Activated naive CD8-positive, alpha-beta T cell treated with anti-CD3 and anti-CD28 coated beads for 36 hours (primary cell): Measurements from ENCODE around the gene CAMKMT. TPM values are rescaled to one million over a fixed set of nuclear protein-coding genes. Genes with fewer than 3 reads are reported as not detected.

ENCODE experiments used
- DNase-seq: peaks from one replicate; pipeline ENCODE4 v3.0.0; 2021
- H3K27ac Mint-ChIP-seq: one replicate; pipeline ENCODE4 v1.8.0; 2022; ENCODE audit warnings: mild to moderate bottlenecking, moderate library complexity, mixed read lengths
- H3K27me3 Mint-ChIP-seq: one replicate; pipeline ENCODE4 v1.8.0; 2022; ENCODE audit warnings: mild to moderate bottlenecking, mixed read lengths
- H3K36me3 Mint-ChIP-seq: one replicate; pipeline ENCODE4 v1.8.0; 2021; ENCODE audit warnings: mild to moderate bottlenecking, mixed read lengths
- H3K4me1 Mint-ChIP-seq: one replicate; pipeline ENCODE4 v1.8.0; 2021; ENCODE audit warnings: mixed read lengths
- H3K4me3 Mint-ChIP-seq: one replicate; pipeline ENCODE4 v1.8.0; 2022; ENCODE audit warnings: mild to moderate bottlenecking, moderate library complexity, mixed read lengths
- H3K9me3 Mint-ChIP-seq: one replicate; pipeline ENCODE4 v1.8.0; 2022; ENCODE audit warnings: mixed read lengths
- total RNA-seq, 2 experiments: library from RNA; stranded (reverse); gene quantifications; one replicate each; pipeline ENCODE4 v1.2.3, GENCODE V29; 2021

The CAMKMT gene
- total RNA-seq, 2 experiments from 2014 or later = 10.0 to 11.8 TPM

DNA sequence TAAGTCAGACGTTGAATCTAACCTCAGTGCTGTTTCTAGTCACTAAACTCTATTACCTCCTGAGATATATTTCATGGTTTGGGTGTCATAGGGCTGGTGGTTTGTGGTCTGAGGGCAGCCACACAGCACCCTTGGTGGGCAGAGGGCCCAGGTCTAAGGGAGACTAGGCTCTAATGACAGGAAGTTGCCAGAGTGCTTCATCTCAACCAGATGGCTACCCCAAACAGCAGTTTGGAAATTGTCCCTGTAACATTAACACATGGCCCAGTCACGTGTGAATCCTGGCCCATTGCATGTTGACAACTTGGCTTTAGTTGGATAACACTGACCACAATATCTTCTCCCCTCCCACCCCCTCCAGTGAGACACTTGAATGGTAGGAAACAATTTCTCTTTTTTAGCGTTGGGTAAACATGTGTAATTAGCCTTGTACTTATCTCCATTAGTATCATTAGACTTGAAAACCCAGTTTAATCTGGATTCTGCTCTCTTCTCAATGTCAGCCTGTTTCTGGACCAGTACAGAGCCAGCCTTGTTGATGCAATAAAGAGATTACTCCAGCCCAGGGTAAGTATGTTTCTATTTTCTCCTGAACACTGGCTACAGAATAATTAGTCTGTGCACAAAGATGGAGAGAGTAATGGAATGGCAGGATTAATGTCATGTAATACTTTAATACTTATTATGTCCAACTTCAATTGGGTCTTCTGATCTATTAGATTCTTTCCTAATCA is 392.0 kb downstream of the CAMKMT start:
- no peaks in the 10 kb centered on the region for H3K27me3 Mint-ChIP-seq

GRCh38 chr2:44758591-44758990 is 396.8 kb downstream of the CAMKMT start:
- no peaks in the 10 kb centered on the region for H3K27me3 Mint-ChIP-seq
- H3K27ac Mint-ChIP-seq = no peak overlapping the region
- no peak for DNase-seq
- no peaks in the 10 kb centered on the region for H3K36me3 Mint-ChIP-seq
- no peaks in the 10 kb centered on the region for H3K9me3 Mint-ChIP-seq
- H3K4me3 Mint-ChIP-seq = no peak overlapping the region
- H3K4me1 Mint-ChIP-seq = peaks cover 1% of the 10 kb centered on the region

More for the DNA sequence above, 392.0 kb downstream of the CAMKMT start:
- no peak overlapping the region for H3K4me3 Mint-ChIP-seq
- H3K36me3 Mint-ChIP-seq = peaks cover 11% of the 10 kb centered on the region
- no peak overlapping the region for H3K27ac Mint-ChIP-seq
- DNase-seq = peak; percentile 36
- H3K9me3 Mint-ChIP-seq = no peaks in the 10 kb centered on the region
- peaks cover 4% of the 10 kb centered on the region for H3K4me1 Mint-ChIP-seq

DNA sequence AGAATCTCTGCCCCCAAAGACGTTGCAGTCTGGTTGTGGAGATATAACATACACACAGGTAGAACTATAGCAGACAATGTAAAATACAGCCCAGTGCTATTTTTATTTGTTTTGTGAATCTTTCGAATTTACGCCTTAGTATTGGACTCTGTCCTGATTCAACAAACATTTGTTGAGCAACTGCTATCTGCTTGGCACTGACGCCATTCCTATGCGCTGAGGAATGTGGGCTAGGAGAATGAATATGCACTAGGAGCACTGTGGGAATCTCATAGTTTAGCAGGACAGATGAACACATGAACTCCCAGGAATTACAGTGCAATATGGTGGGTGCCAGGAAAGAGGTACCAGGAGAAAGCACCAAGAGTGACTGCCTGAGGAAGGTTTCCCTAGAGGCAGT is 398.1 kb downstream of the CAMKMT start:
- H3K4me1 Mint-ChIP-seq = no peaks in the 10 kb centered on the region
- DNase-seq = no peak
- no peak overlapping the region for H3K27ac Mint-ChIP-seq
- H3K27me3 Mint-ChIP-seq = no peaks in the 10 kb centered on the region
- H3K36me3 Mint-ChIP-seq = no peaks in the 10 kb centered on the region
- no peak overlapping the region for H3K4me3 Mint-ChIP-seq
- no peaks in the 10 kb centered on the region for H3K9me3 Mint-ChIP-seq

- Mint-ChIP-seq H3K4me3 (no peak overlapping the region), H3K27me3 (no peaks in the 10 kb centered on the region), H3K4me1 (no peaks in the 10 kb centered on the region), H3K9me3 (no peaks in the 10 kb centered on the region), H3K27ac (no peak overlapping the region), H3K36me3 (no peaks in the 10 kb centered on the region)
- no peak for DNase-seq
These were observed 401.6 kb downstream of the CAMKMT start for GRCh38 chr2:44763275-44763782.

- Mint-ChIP-seq H3K4me1 (no peaks in the 10 kb centered on the region), H3K36me3 (peaks cover 5% of the 10 kb centered on the region), H3K27ac (no peak overlapping the region)
These were observed 404.5 kb downstream of the CAMKMT start for GRCh38 chr2:44766220-44766619.

DNA sequence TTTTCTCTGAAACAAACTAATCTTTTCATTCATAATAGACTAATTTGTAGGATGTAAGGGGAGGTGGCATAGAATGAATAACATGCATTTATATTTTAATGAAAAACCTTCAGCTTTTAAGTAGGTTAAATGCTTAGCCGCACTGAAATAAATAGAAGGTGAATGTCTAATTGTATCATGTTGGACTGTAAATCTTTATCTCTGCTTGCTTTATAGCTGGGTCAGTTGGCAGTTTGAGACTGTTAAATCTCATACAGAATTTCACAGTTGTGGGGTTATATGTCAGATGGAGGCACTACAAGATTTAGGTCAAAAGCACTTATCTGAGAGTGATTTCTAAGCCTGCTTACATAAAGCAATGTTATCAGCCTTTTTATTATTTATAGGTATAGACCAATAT is 405.0 kb downstream of the CAMKMT start:
- peaks cover 5% of the 10 kb centered on the region for H3K36me3 Mint-ChIP-seq
- no peak overlapping the region for H3K27ac Mint-ChIP-seq
- H3K9me3 Mint-ChIP-seq = no peaks in the 10 kb centered on the region
- H3K4me3 Mint-ChIP-seq = no peak overlapping the region
- H3K27me3 Mint-ChIP-seq = peaks cover 4% of the 10 kb centered on the region
- DNase-seq = no peak
- H3K4me1 Mint-ChIP-seq = no peaks in the 10 kb centered on the region

More at GRCh38 chr2:44766220-44766619, 404.5 kb downstream of the CAMKMT start:
- peaks cover 4% of the 10 kb centered on the region for H3K27me3 Mint-ChIP-seq
- H3K9me3 Mint-ChIP-seq = no peaks in the 10 kb centered on the region
- H3K4me3 Mint-ChIP-seq = no peak overlapping the region
- no peak for DNase-seq

DNA sequence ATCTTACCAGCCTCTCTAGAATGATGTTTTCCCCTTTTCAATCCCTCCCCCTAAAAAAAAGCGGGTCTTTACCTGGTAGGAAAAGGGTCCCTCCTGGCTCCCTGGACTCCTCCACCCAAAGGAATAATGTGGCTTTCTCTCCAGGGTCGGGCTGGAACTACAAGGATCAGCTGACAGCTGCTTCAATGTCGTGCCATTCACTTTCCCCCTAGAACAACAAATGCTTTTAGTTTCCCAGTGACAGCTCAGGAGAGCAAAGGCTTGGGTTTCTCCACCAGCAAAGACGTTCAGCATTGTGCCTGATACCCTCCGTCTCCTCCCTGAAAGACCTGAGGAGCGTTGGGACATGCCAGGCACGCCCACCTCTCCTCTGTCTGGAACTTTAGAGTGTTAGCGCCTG is 405.9 kb downstream of the CAMKMT start:
- no peak overlapping the region for H3K27ac Mint-ChIP-seq
- no peak for DNase-seq
- H3K4me1 Mint-ChIP-seq = no peaks in the 10 kb centered on the region
- no peak overlapping the region for H3K4me3 Mint-ChIP-seq
- peaks cover 9% of the 10 kb centered on the region for H3K36me3 Mint-ChIP-seq
- no peaks in the 10 kb centered on the region for H3K9me3 Mint-ChIP-seq
- H3K27me3 Mint-ChIP-seq = peaks cover 4% of the 10 kb centered on the region

DNA sequence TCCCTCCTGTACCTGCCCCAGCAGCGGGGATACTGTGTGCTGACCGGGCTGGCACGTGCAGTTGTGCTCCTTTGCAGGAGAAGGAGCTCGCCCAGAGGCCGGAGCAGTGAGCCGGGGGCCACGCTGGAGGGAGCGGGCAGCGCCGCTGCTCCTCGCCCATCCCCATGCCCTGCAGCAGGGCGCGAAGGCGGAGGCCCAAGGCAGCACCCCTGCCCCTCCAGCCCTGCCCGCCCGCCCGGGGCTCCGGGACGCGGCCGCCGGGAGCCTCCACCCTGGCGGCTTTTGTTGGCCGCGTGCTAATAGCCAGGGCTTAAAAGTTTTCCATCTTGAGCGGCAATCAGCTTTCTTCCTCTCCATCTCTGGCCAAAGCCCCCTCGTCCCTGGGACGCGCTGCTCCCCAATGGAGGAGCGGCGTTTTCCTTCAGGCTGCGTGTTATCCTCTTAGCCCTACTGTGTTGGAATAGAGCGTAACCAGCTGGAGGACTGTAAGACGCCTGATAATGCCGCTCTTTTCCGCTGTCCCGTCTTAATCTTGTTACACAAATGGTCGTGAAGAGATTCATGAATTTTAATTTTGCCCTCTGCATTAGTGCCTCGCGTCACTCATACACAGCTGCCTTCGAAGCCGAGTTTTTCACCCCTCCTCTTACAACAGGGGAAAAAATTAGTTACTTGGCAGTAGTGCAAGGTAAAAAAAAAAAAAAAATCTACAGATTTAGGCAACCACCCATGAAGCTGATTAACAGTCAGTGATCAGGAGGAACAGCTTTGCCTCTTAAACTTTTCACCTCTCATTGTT is 406.9 kb downstream of the CAMKMT start:
- H3K36me3 Mint-ChIP-seq = peaks cover 9% of the 10 kb centered on the region
- H3K4me1 Mint-ChIP-seq = no peaks in the 10 kb centered on the region
- H3K9me3 Mint-ChIP-seq = no peaks in the 10 kb centered on the region
- H3K27me3 Mint-ChIP-seq = peaks cover 4% of the 10 kb centered on the region
- H3K27ac Mint-ChIP-seq = no peak overlapping the region
- H3K4me3 Mint-ChIP-seq = no peak overlapping the region
- DNase-seq = no peak

DNA sequence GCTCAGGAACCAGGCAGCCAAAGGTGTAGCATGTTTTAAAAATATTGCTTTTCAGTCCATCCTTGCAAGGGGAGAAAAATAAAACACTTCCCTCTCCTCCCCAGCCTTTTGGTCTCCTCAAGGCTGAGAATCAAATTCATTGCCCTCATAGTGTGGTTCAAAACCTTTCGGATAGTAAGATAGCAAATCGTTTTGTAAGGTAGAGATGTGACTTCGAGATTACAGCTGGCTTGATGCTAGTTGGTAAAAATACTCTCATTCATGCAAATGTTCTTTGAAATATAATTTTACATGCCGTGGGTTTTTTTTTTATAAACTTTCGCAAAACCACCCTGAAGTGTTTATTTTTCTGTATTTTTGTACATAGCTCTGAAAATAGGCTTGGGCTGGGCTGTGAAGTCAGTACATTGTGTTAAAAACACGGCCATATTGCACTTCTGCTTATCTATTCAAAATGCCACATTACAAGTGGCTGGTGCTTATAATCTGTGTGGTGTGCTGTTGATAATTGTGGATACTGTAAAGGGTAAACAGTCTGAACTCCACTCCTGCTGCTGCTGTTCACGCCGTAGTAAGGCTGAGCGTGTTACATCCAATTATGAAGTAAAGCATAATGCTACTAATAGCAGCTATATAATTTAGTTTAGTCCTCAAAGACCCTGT is 407.7 kb downstream of the CAMKMT start:
- Mint-ChIP-seq H3K27me3 (peaks cover 4% of the 10 kb centered on the region), H3K9me3 (no peaks in the 10 kb centered on the region), H3K4me1 (no peaks in the 10 kb centered on the region), H3K27ac (no peak overlapping the region), H3K4me3 (no peak overlapping the region), H3K36me3 (peaks cover 9% of the 10 kb centered on the region)
- DNase-seq = no peak

DNA sequence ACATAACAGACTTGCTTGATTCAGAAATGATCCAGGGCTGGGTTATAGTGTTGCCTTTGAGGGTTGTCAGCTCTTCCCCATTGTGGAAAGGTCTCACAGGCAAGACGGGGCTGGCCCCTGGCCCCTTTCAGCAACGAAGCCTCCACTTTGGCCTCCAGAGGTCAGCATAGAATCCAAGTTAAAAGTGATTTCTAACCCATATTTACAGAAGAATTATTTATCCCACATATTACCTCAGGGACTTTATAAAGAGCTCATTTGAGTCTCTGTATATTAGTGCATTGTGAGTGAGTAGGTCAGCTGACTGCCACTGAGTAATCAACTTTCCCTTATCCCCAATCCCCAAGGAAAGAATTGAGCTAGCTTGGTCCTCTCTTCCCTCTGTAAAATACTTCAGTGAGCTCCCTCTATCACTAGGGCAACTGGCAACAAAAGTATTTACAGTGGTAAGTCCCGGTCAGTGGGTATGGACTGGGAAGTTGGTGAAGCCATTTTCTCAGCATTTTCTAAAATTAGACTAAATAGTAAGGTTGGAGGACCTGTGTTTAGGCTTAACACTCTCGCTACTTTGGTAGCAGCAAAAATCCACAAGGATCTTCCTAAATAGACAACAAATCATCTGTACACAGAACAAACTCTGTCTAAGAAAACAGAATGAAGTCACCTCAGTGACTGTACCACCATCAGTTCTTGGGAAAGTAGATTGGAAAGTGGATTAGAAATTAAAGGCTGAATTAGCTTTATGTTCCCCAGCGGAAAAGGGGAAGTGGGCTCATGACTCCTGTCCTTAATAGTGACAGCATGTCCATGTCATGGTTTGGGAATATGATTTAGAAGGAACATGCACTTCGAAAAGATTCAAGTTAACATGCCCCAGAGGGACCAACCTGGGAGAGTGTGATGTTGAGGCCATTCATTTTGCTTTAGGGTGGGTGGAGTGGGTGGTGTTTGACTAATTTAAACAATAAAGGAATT is 408.8 kb downstream of the CAMKMT start:
- no peak overlapping the region for H3K4me3 Mint-ChIP-seq
- H3K9me3 Mint-ChIP-seq = no peaks in the 10 kb centered on the region
- no peaks in the 10 kb centered on the region for H3K4me1 Mint-ChIP-seq
- no peak overlapping the region for H3K27ac Mint-ChIP-seq
- DNase-seq = no peak
- peaks cover 9% of the 10 kb centered on the region for H3K36me3 Mint-ChIP-seq
- H3K27me3 Mint-ChIP-seq = peaks cover 4% of the 10 kb centered on the region

- Mint-ChIP-seq H3K27me3 (peaks cover 4% of the 10 kb centered on the region), H3K4me3 (no peak overlapping the region), H3K4me1 (no peaks in the 10 kb centered on the region), H3K9me3 (no peaks in the 10 kb centered on the region), H3K36me3 (peaks cover 9% of the 10 kb centered on the region), H3K27ac (no peak overlapping the region)
- no peak for DNase-seq
These were observed 409.8 kb downstream of the CAMKMT start for GRCh38 chr2:44771522-44771921.

- Mint-ChIP-seq H3K36me3 (peaks cover 9% of the 10 kb centered on the region), H3K27me3 (peaks cover 4% of the 10 kb centered on the region), H3K27ac (no peak overlapping the region), H3K4me1 (no peaks in the 10 kb centered on the region), H3K9me3 (no peaks in the 10 kb centered on the region), H3K4me3 (no peak overlapping the region)
- no peak for DNase-seq
These were observed 410.4 kb downstream of the CAMKMT start for GRCh38 chr2:44772131-44772530.

DNA sequence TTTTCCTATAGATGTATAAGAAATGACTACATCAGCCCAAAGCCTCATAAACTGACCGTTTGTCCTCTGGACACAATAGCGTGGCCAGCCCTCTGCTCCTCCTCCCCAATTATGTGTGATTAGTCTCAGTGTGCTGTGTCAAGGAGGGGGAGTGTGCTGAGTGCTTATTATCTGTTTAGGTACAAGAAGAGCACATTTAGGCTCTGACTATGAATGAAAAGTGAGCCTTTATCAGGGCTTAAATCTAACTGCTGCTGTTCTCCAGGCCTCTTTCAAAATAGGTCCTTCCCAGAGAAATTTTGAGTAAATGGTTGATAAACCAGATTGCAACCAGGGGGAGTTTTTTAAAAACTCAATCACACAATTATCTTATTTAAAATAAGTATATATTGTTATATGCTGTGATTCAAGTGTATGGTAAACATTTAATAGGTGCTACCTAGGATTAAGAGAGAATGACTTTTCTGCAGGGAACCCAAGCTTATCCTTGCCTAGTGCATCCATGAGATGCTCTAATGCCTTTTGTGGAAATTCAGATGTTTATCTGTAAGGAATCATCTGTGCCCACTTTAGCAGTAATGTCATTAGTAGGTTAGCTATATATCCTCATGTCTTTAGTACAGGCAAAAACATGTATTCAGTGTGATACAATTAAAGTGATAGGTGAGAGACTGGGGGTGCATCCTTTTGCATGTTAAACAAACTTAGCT is 411.1 kb downstream of the CAMKMT start:
- no peak for DNase-seq
- H3K4me1 Mint-ChIP-seq = peaks cover 5% of the 10 kb centered on the region
- no peaks in the 10 kb centered on the region for H3K9me3 Mint-ChIP-seq
- no peak overlapping the region for H3K4me3 Mint-ChIP-seq
- H3K27ac Mint-ChIP-seq = no peak overlapping the region
- H3K36me3 Mint-ChIP-seq = peaks cover 9% of the 10 kb centered on the region
- H3K27me3 Mint-ChIP-seq = peaks cover 8% of the 10 kb centered on the region
